ENCODE measurements around the gene MAGI2.
A peak's percentile ranks its signal among the peaks of the same experiment; 100 is the strongest.

Gene MAGI2

GRCh38 chr7:78039790-78040776 is 1413.4 kb downstream of the MAGI2 start:
- ChIA-PET POLR2A (no interaction called here), CTCF (interaction anchor here (0.6 to 8.2 kb wide), 35 partner anchors 8 to 708 kb away, joined by 3 to 61 read pairs (median 4); no protein-coding TSS in a partner anchor)
- DNase-seq (ENCODE audit: extremely low spot score): peak; percentile 78
- peak; percentile 81 for TF ChIP-seq CTCF (IDR thresholded peaks at IDR 0.05; ENCODE audit: control extremely low read depth, extremely low read depth, low read depth, missing control alignments)

GRCh38 chr7:78038465-78039080 is 1414.9 kb downstream of the MAGI2 start:
- no peak for TF ChIP-seq CTCF (IDR thresholded peaks at IDR 0.05; ENCODE audit: control extremely low read depth, extremely low read depth, low read depth, missing control alignments)
- CTCF ChIA-PET: interaction anchor here (1.1 to 8.2 kb wide), 2 partner anchors 20 to 387 kb away, joined by 5 to 61 read pairs; no protein-coding TSS in a partner anchor
- POLR2A ChIA-PET: no interaction called here
- no peak for DNase-seq (ENCODE audit: extremely low spot score)

GRCh38 chr7:78037603-78038002 is 1415.9 kb downstream of the MAGI2 start:
- ChIA-PET CTCF (interaction anchor here (1.7 to 8.2 kb wide), 2 partner anchors 9 to 19 kb away, joined by 6 to 61 read pairs; no protein-coding TSS in a partner anchor), POLR2A (no interaction called here)
- TF ChIP-seq CTCF (IDR thresholded peaks at IDR 0.05; ENCODE audit: control extremely low read depth, extremely low read depth, low read depth, missing control alignments): no peak
- no peak for DNase-seq (ENCODE audit: extremely low spot score)

GRCh38 chr7:78033410-78033809 is 1420.1 kb downstream of the MAGI2 start:
- ChIA-PET POLR2A (no interaction called here), CTCF (interaction anchor here (2.8 to 3.4 kb wide), 2 partner anchors 13 to 382 kb away, joined by 9 to 14 read pairs; no protein-coding TSS in a partner anchor)
- no peak for TF ChIP-seq CTCF (IDR thresholded peaks at IDR 0.05; ENCODE audit: control extremely low read depth, extremely low read depth, low read depth, missing control alignments)
- no peak for DNase-seq (ENCODE audit: extremely low spot score)

- ChIA-PET CTCF (interaction anchor here (1.5 to 1.9 kb wide), 2 partner anchors 14 to 375 kb away, joined by 4 read pairs; no protein-coding TSS in a partner anchor), POLR2A (no interaction called here)
- no peak for TF ChIP-seq CTCF (IDR thresholded peaks at IDR 0.05; ENCODE audit: control extremely low read depth, extremely low read depth, low read depth, missing control alignments)
- no peak for DNase-seq (ENCODE audit: extremely low spot score)
Measured at GRCh38 chr7:78026492-78026891, 1427.0 kb downstream of the MAGI2 start.

GRCh38 chr7:78024591-78024990 is 1428.9 kb downstream of the MAGI2 start:
- ChIA-PET CTCF (interaction anchor here (1.0 to 1.9 kb wide), 3 partner anchors 15 to 25 kb away, joined by 4 to 9 read pairs (median 4); no protein-coding TSS in a partner anchor), POLR2A (no interaction called here)
- TF ChIP-seq CTCF (IDR thresholded peaks at IDR 0.05; ENCODE audit: control extremely low read depth, extremely low read depth, low read depth, missing control alignments): no peak
- no peak for DNase-seq (ENCODE audit: extremely low spot score)
